KMS-11 (cell line): ENCODE measurements around the gene FTH1.

Experiments
- H2AFZ ChIP-seq: fragments of 200-600 bp; sonication (generic); 2 replicates; pipeline ENCODE4 v1.6.1; 2016; ENCODE audit warnings: antibody characterized with exemption, mixed run types, low read depth
- H3K27ac ChIP-seq: fragments of 200-600 bp; sonication (generic); 2 replicates; pipeline ENCODE4 v1.6.1; 2016; ENCODE audit warnings: mild to moderate bottlenecking, mixed run types
- H3K27me3 ChIP-seq: fragments of 200-600 bp; sonication (generic); 2 replicates; pipeline ENCODE4 v1.6.1; 2017; ENCODE audit warnings: mild to moderate bottlenecking, low read depth, mixed run types, moderate library complexity; ENCODE audit not compliant: insufficient read depth
- H3K36me3 ChIP-seq: fragments of 200-600 bp; sonication (generic); 2 replicates; pipeline ENCODE4 v1.6.1; 2017; ENCODE audit warnings: mild to moderate bottlenecking, mixed run types; ENCODE audit not compliant: insufficient read depth
- H3K4me1 ChIP-seq: fragments of 200-600 bp; sonication (generic); 2 replicates; pipeline ENCODE4 v1.6.1; 2016; ENCODE audit warnings: mild to moderate bottlenecking, low read depth, mixed run types; ENCODE audit not compliant: poor library complexity, severe bottlenecking
- H3K4me2 ChIP-seq: fragments of 200-600 bp; sonication (generic); 2 replicates; pipeline ENCODE4 v1.7.0; 2016; ENCODE audit warnings: mild to moderate bottlenecking, mixed run types
- H3K4me3 ChIP-seq: fragments of 200-600 bp; sonication (generic); IDR thresholded peaks from 2 replicates; pipeline ENCODE4 v1.6.1; 2017; ENCODE audit warnings: low read depth, low read length, mixed read lengths; ENCODE audit not compliant: insufficient read depth
- H3K79me2 ChIP-seq: fragments of 200-600 bp; sonication (generic); 2 replicates; pipeline ENCODE4 v1.6.1; 2016; ENCODE audit warnings: low read depth, mixed run types; ENCODE audit not compliant: insufficient read depth
- H3K9ac ChIP-seq: fragments of 200-600 bp; sonication (generic); 2 replicates; pipeline ENCODE4 v1.6.1; 2016; ENCODE audit warnings: mild to moderate bottlenecking, mixed run types
- H4K20me1 ChIP-seq: fragments of 200-600 bp; sonication (generic); 2 replicates; pipeline ENCODE4 v1.6.1; 2016; ENCODE audit warnings: mild to moderate bottlenecking, mixed run types; ENCODE audit not compliant: insufficient read depth
- TF ChIP-seq, protein P1 (sequence below): fragments of 200-600 bp; sonication (generic); conservative IDR thresholded peaks from 2 replicates; pipeline ENCODE4 v1.6.1; 2017; ENCODE audit warnings: low read depth, mild to moderate bottlenecking, antibody characterized with exemption, low read length, moderate library complexity, mixed read lengths

The FTH1 gene

DNA sequence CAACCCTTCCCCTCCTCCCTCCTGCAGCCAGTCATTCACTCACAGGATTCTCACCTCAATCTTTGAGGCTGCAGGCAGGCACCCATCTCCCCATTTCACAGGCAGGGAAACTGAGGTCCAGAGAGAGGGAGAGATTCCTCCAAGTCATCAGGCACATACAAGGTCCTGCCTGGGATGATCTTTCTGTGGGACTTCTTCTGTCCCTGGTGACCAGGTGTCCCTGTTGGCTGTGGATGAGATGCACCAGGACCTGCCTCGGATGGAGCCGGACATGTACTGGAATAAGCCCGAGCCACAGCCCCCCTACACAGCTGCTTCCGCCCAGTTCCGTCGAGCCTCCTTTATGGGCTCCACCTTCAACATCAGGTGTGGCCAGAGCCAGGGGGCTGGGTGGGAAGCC lies 7.8 kb downstream of the FTH1 start:
- TF ChIP-seq, protein P1, sequence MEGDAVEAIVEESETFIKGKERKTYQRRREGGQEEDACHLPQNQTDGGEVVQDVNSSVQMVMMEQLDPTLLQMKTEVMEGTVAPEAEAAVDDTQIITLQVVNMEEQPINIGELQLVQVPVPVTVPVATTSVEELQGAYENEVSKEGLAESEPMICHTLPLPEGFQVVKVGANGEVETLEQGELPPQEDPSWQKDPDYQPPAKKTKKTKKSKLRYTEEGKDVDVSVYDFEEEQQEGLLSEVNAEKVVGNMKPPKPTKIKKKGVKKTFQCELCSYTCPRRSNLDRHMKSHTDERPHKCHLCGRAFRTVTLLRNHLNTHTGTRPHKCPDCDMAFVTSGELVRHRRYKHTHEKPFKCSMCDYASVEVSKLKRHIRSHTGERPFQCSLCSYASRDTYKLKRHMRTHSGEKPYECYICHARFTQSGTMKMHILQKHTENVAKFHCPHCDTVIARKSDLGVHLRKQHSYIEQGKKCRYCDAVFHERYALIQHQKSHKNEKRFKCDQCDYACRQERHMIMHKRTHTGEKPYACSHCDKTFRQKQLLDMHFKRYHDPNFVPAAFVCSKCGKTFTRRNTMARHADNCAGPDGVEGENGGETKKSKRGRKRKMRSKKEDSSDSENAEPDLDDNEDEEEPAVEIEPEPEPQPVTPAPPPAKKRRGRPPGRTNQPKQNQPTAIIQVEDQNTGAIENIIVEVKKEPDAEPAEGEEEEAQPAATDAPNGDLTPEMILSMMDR: no peak
- Histone ChIP-seq H3K27ac (no peak overlapping the region), H3K4me2 (no peak overlapping the region), H3K36me3 (no peaks in the 10 kb centered on the region; the same call in 1 of the 2 replicates), H3K4me3 (no peak overlapping the region), H4K20me1 (no peaks in the 10 kb centered on the region), H3K27me3 (no peaks in the 10 kb centered on the region), H3K4me1 (no peaks in the 10 kb centered on the region), H3K9ac (no peak overlapping the region), H3K79me2 (0 out of 2 replicates have a peak, but pooled peaks cover under 1% of the 10 kb centered on the region), H2AFZ (no peak overlapping the region)

DNA sequence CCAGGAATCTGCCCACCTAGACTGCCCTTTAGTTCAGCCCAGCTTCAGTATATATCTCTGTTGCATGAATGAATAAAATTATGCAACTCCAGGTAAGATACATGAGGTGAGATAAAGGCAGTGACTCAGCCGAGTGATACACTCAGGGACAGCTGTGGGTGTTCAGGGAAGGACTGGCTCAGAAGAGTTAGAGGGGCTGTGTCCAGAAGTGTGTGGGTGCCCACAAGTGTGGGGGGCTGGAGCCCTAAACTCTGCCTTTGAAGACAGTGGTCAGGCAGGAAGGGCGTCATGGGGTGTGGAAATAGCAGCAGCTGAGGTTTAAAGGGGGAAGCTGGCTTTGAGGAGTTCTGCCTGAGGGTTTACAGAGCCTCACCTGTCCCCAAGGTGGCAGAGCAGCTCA lies 8.3 kb downstream of the FTH1 start:
- Histone ChIP-seq H3K9ac (no peak overlapping the region), H2AFZ (no peak overlapping the region), H4K20me1 (no peaks in the 10 kb centered on the region), H3K79me2 (no peaks in the 10 kb centered on the region), H3K36me3 (no peaks in the 10 kb centered on the region), H3K27me3 (no peaks in the 10 kb centered on the region), H3K4me2 (no peak overlapping the region), H3K27ac (no peak overlapping the region), H3K4me1 (no peaks in the 10 kb centered on the region), H3K4me3 (no peak overlapping the region)
- TF ChIP-seq, protein P1: no peak

DNA sequence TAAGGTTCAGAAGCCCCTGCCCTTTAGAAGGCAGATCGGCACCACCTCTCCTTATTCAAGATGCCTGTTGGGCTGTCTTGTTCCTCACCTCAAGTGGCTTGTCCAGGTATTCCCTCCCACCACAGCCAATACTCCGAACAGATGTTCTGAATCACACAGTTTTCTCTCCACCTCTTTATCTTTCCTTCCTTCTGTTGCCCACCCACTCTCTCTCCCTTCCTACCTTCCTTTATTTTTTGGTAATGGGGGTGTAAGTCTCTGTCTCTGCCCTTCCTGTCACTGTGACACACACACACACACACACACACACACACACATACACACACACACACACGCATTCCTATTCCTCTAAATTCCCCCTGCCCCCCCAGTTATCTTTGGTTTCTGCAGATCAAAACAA lies 8.8 kb downstream of the FTH1 start:
- no peak overlapping the region for H3K4me2 ChIP-seq
- TF ChIP-seq, protein P1: no peak
- no peak overlapping the region for H2AFZ ChIP-seq
- no peaks in the 10 kb centered on the region for H4K20me1 ChIP-seq
- H3K9ac ChIP-seq: no peak overlapping the region
- H3K79me2 ChIP-seq: no peaks in the 10 kb centered on the region
- H3K27me3 ChIP-seq: no peaks in the 10 kb centered on the region
- no peaks in the 10 kb centered on the region for H3K36me3 ChIP-seq
- no peak overlapping the region for H3K27ac ChIP-seq
- H3K4me3 ChIP-seq: no peak overlapping the region
- no peaks in the 10 kb centered on the region for H3K4me1 ChIP-seq

DNA sequence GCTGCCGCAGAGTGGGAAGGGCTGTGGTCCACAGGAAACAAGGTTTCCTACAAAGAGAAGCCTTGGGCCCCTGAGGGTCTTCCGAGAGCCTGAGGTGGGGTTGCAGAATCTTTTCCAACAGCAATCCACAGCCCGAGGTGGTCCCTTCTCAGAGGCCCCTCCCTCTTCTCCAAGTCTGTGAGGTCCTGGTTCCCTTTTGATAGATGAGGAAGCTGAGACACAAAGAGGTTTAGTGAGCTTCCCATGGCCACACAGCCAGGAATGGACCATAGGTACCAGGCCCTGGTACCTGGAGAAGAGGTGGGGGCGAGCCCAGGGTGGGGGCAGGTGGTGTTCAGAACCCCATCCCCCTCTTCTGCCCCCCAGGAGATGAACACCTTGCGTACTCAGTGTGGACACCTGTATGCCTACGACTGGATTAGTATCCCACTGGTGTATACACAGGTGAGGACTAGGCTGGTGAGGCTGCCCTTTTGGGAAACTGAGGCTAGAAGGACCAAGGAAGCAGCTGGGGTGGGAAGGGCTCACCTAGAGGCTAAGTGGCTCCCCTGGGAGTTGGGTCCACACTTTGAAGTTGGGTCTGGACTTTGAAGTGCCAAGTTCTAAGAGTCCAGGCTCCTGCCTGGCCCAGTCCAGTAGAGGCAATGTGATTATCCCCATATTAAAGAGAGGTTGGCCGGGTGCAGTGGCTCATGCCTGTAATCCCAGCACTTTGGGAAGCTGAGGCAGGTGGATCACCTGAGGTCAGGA lies 10.2 kb downstream of the FTH1 start:
- TF ChIP-seq, protein P1: no peak
- Histone ChIP-seq H3K27me3 (no peaks in the 10 kb centered on the region), H3K79me2 (no peaks in the 10 kb centered on the region), H4K20me1 (no peaks in the 10 kb centered on the region), H3K4me3 (no peak overlapping the region), H3K4me1 (no peaks in the 10 kb centered on the region), H3K36me3 (no peaks in the 10 kb centered on the region), H2AFZ (no peak overlapping the region), H3K27ac (no peak overlapping the region), H3K9ac (no peak overlapping the region), H3K4me2 (no peak overlapping the region)
